ENCODE results near the gene SETD4.

SETD4 gene

GRCh38 chr21:36097427-36098181, 37.3 kb upstream of the SETD4 start:
- WGBS, 2 experiments = 70 to 71% methylated on average over 8 of the region's 8 CpGs
- peaks cover 5% of the 10 kb centered on the region for H3K4me1 ChIP-seq (ENCODE audit: control insufficient read depth, insufficient read depth, low read length)
- peaks cover 2% of the 10 kb centered on the region for H3K9me3 ChIP-seq (ENCODE audit: control insufficient read depth, low read length)
- H3K4me3 ChIP-seq (ENCODE audit: insufficient read depth, low read depth, low read length) = no peak overlapping the region
- H3K27me3 ChIP-seq (ENCODE audit: control insufficient read depth, insufficient read depth, low read length, poor library complexity, severe bottlenecking) = no peaks in the 10 kb centered on the region
- peak overlapping the region; percentile 16 for H3K27ac ChIP-seq (ENCODE audit: insufficient read depth, low read depth, low read length, poor library complexity, severe bottlenecking)
- H3K36me3 ChIP-seq (ENCODE audit: control insufficient read depth, insufficient read depth, low read length) = no peaks in the 10 kb centered on the region

GRCh38 chr21:36096398-36097290, 36.3 kb upstream of the SETD4 start:
- H3K27me3 ChIP-seq (ENCODE audit: control insufficient read depth, insufficient read depth, low read length, poor library complexity, severe bottlenecking) = no peaks in the 10 kb centered on the region
- peaks cover 2% of the 10 kb centered on the region for H3K9me3 ChIP-seq (ENCODE audit: control insufficient read depth, low read length)
- peaks cover 5% of the 10 kb centered on the region for H3K4me1 ChIP-seq (ENCODE audit: control insufficient read depth, insufficient read depth, low read length)
- no peaks in the 10 kb centered on the region for H3K36me3 ChIP-seq (ENCODE audit: control insufficient read depth, insufficient read depth, low read length)
- H3K27ac ChIP-seq (ENCODE audit: insufficient read depth, low read depth, low read length, poor library complexity, severe bottlenecking) = no peak overlapping the region
- H3K4me3 ChIP-seq (ENCODE audit: insufficient read depth, low read depth, low read length) = no peak overlapping the region
- 18 to 28% methylated on average over 1 of the region's 1 CpG for WGBS, 2 experiments

- H3K4me1 ChIP-seq (ENCODE audit: control insufficient read depth, insufficient read depth, low read length) = peaks cover 5% of the 10 kb centered on the region
- H3K27ac ChIP-seq (ENCODE audit: insufficient read depth, low read depth, low read length, poor library complexity, severe bottlenecking) = no peak overlapping the region
- WGBS, 2 experiments = 92 to 93% methylated on average over 1 of the region's 1 CpG
- H3K27me3 ChIP-seq (ENCODE audit: control insufficient read depth, insufficient read depth, low read length, poor library complexity, severe bottlenecking) = no peaks in the 10 kb centered on the region
- peaks cover 2% of the 10 kb centered on the region for H3K9me3 ChIP-seq (ENCODE audit: control insufficient read depth, low read length)
- no peaks in the 10 kb centered on the region for H3K36me3 ChIP-seq (ENCODE audit: control insufficient read depth, insufficient read depth, low read length)
- H3K4me3 ChIP-seq (ENCODE audit: insufficient read depth, low read depth, low read length) = no peak overlapping the region
These were observed 33.2 kb upstream of the SETD4 start for GRCh38 chr21:36093512-36093911.

- Histone ChIP-seq H3K36me3 (ENCODE audit: control insufficient read depth, insufficient read depth, low read length) (no peaks in the 10 kb centered on the region), H3K27ac (ENCODE audit: insufficient read depth, low read depth, low read length, poor library complexity, severe bottlenecking) (no peak overlapping the region), H3K4me1 (ENCODE audit: control insufficient read depth, insufficient read depth, low read length) (peaks cover 5% of the 10 kb centered on the region), H3K9me3 (ENCODE audit: control insufficient read depth, low read length) (peaks cover 2% of the 10 kb centered on the region), H3K27me3 (ENCODE audit: control insufficient read depth, insufficient read depth, low read length, poor library complexity, severe bottlenecking) (no peaks in the 10 kb centered on the region), H3K4me3 (ENCODE audit: insufficient read depth, low read depth, low read length) (no peak overlapping the region)
These were observed 32.4 kb upstream of the SETD4 start for GRCh38 chr21:36092681-36093080.

- H3K4me3 ChIP-seq (ENCODE audit: insufficient read depth, low read depth, low read length) = no peak overlapping the region
- H3K36me3 ChIP-seq (ENCODE audit: control insufficient read depth, insufficient read depth, low read length) = no peaks in the 10 kb centered on the region
- 94 to 100% methylated on average over 3 of the region's 3 CpGs for WGBS, 2 experiments
- no peaks in the 10 kb centered on the region for H3K27me3 ChIP-seq (ENCODE audit: control insufficient read depth, insufficient read depth, low read length, poor library complexity, severe bottlenecking)
- H3K9me3 ChIP-seq (ENCODE audit: control insufficient read depth, low read length) = peaks cover 2% of the 10 kb centered on the region
- H3K27ac ChIP-seq (ENCODE audit: insufficient read depth, low read depth, low read length, poor library complexity, severe bottlenecking) = no peak overlapping the region
- H3K4me1 ChIP-seq (ENCODE audit: control insufficient read depth, insufficient read depth, low read length) = no peaks in the 10 kb centered on the region
These were observed 29.6 kb upstream of the SETD4 start for GRCh38 chr21:36089946-36090345.

- 76 to 77% methylated on average over 6 of the region's 6 CpGs for WGBS, 2 experiments
- Histone ChIP-seq H3K4me1 (ENCODE audit: control insufficient read depth, insufficient read depth, low read length) (no peaks in the 10 kb centered on the region), H3K4me3 (ENCODE audit: insufficient read depth, low read depth, low read length) (no peak overlapping the region), H3K36me3 (ENCODE audit: control insufficient read depth, insufficient read depth, low read length) (no peaks in the 10 kb centered on the region), H3K9me3 (ENCODE audit: control insufficient read depth, low read length) (no peaks in the 10 kb centered on the region), H3K27ac (ENCODE audit: insufficient read depth, low read depth, low read length, poor library complexity, severe bottlenecking) (no peak overlapping the region), H3K27me3 (ENCODE audit: control insufficient read depth, insufficient read depth, low read length, poor library complexity, severe bottlenecking) (no peaks in the 10 kb centered on the region)
These were observed 27.2 kb upstream of the SETD4 start for GRCh38 chr21:36087362-36088138.

GRCh38 chr21:36082237-36082664, 21.9 kb upstream of the SETD4 start:
- Histone ChIP-seq H3K4me1 (ENCODE audit: control insufficient read depth, insufficient read depth, low read length) (no peaks in the 10 kb centered on the region), H3K27me3 (ENCODE audit: control insufficient read depth, insufficient read depth, low read length, poor library complexity, severe bottlenecking) (no peaks in the 10 kb centered on the region), H3K4me3 (ENCODE audit: insufficient read depth, low read depth, low read length) (no peak overlapping the region), H3K27ac (ENCODE audit: insufficient read depth, low read depth, low read length, poor library complexity, severe bottlenecking) (no peak overlapping the region), H3K36me3 (ENCODE audit: control insufficient read depth, insufficient read depth, low read length) (no peaks in the 10 kb centered on the region), H3K9me3 (ENCODE audit: control insufficient read depth, low read length) (no peaks in the 10 kb centered on the region)
- WGBS, 2 experiments = 92 to 99% methylated on average over 2 to 3 of the region's 3 CpGs

GRCh38 chr21:36080386-36080785, 20.1 kb upstream of the SETD4 start:
- H3K4me1 ChIP-seq (ENCODE audit: control insufficient read depth, insufficient read depth, low read length) = no peaks in the 10 kb centered on the region
- 89 to 98% methylated on average over 1 of the region's 1 CpG for WGBS, 2 experiments
- H3K4me3 ChIP-seq (ENCODE audit: insufficient read depth, low read depth, low read length) = no peak overlapping the region
- no peaks in the 10 kb centered on the region for H3K9me3 ChIP-seq (ENCODE audit: control insufficient read depth, low read length)
- no peak overlapping the region for H3K27ac ChIP-seq (ENCODE audit: insufficient read depth, low read depth, low read length, poor library complexity, severe bottlenecking)
- no peaks in the 10 kb centered on the region for H3K27me3 ChIP-seq (ENCODE audit: control insufficient read depth, insufficient read depth, low read length, poor library complexity, severe bottlenecking)
- H3K36me3 ChIP-seq (ENCODE audit: control insufficient read depth, insufficient read depth, low read length) = no peaks in the 10 kb centered on the region

GRCh38 chr21:36079671-36080070, 19.3 kb upstream of the SETD4 start:
- WGBS, 2 experiments = 78 to 82% methylated on average over 8 of the region's 8 CpGs
- Histone ChIP-seq H3K27me3 (ENCODE audit: control insufficient read depth, insufficient read depth, low read length, poor library complexity, severe bottlenecking) (no peaks in the 10 kb centered on the region), H3K4me3 (ENCODE audit: insufficient read depth, low read depth, low read length) (no peak overlapping the region), H3K36me3 (ENCODE audit: control insufficient read depth, insufficient read depth, low read length) (no peaks in the 10 kb centered on the region), H3K4me1 (ENCODE audit: control insufficient read depth, insufficient read depth, low read length) (no peaks in the 10 kb centered on the region), H3K9me3 (ENCODE audit: control insufficient read depth, low read length) (no peaks in the 10 kb centered on the region), H3K27ac (ENCODE audit: insufficient read depth, low read depth, low read length, poor library complexity, severe bottlenecking) (no peak overlapping the region)
